Hematopoietic multipotent progenitor cell treated with erythropoietin and hydrocortisone succinate and interleukin-3 and kit ligand, for 6 days (in vitro differentiated cells): ENCODE results near the gene GAN.

Source experiments
- DNase-seq: peaks from one replicate; pipeline ENCODE4 v3.0.0-alpha.2; 2015

Gene GAN, protein sequence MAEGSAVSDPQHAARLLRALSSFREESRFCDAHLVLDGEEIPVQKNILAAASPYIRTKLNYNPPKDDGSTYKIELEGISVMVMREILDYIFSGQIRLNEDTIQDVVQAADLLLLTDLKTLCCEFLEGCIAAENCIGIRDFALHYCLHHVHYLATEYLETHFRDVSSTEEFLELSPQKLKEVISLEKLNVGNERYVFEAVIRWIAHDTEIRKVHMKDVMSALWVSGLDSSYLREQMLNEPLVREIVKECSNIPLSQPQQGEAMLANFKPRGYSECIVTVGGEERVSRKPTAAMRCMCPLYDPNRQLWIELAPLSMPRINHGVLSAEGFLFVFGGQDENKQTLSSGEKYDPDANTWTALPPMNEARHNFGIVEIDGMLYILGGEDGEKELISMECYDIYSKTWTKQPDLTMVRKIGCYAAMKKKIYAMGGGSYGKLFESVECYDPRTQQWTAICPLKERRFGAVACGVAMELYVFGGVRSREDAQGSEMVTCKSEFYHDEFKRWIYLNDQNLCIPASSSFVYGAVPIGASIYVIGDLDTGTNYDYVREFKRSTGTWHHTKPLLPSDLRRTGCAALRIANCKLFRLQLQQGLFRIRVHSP

DNA sequence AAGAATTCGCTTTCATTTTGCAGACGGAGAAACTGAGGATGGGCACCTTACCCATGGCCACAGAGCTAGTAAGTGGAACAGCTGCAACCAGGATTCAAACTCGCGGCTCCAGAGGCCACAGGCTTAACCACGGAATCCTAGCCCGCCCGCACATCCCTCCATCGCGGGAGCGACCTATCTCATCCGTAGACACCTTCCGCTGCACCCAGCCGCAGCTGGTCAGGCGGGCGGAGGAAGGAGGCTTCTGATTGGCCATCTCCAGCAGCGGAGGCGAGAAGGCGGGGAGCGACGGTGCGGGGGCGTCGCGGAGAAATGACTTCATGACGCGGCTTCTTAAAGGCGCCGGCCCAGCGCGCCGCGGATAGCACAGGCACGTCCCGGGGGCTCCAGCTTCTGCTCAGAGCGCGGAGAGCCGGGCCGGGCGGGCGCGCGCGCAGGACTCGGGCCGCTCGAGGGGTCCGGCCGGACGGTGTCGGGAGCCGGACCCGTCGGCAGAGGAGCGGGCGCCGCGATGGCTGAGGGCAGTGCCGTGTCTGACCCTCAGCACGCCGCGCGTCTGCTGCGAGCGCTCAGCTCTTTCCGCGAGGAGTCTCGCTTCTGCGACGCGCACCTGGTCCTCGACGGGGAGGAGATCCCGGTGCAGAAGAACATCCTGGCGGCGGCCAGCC lies at the start of gene GAN:
Gene GAN, plus strand, starts transcription at position 360 of the 668 bp plus-strand sequence. Its CDS starts 152 bp downstream, at position 512.
- DNase-seq: peak; percentile 97

GRCh38 chr16:81265052-81265451 lies 49.7 kb upstream of the GAN start:
- DNase-seq: no peak

DNA sequence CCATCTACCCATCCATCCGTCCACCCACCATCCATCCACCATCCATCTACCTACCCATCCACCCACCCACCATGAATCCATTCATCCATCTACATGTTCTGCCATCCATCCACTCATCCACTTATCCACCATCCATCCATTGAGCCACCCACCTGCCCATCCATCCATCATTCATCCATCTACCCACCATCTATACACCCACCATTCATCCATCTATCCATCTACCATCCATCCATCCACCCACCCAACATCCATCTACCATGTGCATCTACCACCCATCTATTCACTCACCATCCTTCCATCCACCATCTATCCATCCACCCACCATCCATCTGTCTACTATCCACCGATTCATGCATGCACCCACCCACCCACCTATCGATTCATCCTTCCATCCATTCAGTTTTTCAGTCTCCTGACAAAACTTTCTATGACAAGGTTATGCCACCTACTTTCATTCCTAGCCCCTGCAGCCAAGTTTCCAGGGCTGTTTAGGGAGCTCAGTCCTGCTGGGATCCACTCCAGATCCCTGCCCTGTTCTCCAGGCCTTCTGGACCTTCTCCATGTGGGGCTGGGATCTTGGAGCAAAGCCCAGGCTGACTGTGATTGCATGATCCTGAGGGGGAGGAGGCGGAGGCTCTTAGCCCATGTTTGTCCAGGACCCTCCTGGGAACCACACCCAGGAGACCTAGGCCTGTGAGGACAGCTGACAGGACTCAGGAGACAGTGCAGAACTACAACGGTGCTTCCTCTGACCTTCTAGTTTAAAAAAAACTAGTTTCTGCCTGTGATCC lies 48.9 kb upstream of the GAN start:
- no peak for DNase-seq

DNA sequence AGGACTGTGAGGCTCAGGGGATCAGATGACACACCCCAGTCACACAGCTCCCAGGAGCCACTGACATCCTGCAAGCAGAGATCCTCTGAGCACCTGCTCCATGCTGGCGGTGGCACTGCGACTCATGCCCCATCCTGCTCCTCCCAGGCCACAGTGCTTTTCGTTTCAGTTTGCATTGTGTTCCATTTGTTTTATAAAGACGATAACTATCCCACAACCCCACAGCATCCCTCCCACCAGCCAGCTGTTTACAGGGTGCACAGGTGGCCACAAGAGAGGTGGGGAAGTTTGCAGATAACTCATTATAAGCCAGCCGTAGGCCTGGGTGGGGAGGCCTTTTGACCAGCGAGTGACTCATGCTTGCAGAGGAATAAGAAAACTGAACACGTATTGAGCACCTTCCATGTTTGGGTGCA lies 48.1 kb upstream of the GAN start:
- no peak for DNase-seq

DNA sequence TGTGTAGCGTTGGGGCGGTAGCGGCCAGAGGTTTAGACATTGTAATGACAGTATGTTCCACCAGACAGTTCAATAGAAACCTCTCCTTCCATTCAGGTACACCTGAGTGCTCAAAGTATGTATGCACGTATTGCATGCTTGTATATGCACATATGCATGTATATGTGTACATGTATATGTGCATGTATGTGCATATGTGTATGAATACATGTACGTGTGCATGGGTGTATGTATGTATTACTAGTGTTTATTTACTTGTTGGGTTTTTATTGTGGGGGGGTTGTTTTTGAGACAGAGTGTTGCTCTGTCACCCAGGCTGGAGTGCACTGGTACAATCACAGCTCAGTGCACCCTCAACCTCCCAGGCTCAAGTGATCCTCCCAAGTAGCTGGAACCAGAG lies 46.3 kb upstream of the GAN start:
- no peak for DNase-seq

GRCh38 chr16:81273223-81273950 lies 41.4 kb upstream of the GAN start:
- DNase-seq: no peak

GRCh38 chr16:81275064-81275532 lies 39.7 kb upstream of the GAN start:
- no peak for DNase-seq

DNA sequence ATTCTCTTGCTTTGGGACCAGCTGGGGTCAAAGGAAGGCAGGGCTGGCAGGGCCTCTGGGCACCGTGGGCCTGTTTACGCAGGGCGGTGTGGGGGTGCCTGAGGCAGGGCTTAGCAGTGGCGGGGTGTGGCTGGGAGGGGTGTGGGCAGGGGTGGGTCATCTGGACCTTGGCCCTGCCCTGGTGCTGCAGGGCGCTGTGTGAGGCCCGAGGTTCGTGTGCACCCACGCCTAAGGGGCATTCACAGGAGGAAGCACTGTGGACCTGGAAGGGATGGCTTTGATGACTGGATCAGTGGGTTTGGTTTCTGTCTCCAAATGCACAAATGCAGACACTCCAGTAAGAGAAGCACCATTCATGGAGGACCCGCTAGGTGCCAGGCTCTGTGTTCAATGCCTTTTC lies 39.0 kb upstream of the GAN start:
- DNase-seq: no peak

DNA sequence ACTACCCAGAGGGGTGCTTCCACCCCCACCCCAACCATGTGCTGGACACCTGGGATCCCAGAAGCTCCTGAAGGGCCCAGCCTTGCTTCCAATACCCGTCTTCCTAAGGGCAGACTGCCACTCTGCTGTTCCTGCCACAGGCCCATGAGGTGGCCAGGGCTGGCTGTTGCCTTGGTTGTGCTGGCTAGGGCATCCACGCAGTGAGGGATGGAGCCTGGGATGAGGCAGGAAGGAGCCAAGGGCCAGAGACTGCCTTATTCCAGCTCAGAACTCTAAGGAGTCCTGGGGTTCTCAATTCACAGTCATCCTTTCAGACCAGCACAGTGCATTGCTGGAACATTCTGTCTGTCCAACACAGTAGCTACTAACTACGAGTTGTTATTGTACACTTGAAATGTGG lies 38.4 kb upstream of the GAN start:
- DNase-seq: no peak

DNA sequence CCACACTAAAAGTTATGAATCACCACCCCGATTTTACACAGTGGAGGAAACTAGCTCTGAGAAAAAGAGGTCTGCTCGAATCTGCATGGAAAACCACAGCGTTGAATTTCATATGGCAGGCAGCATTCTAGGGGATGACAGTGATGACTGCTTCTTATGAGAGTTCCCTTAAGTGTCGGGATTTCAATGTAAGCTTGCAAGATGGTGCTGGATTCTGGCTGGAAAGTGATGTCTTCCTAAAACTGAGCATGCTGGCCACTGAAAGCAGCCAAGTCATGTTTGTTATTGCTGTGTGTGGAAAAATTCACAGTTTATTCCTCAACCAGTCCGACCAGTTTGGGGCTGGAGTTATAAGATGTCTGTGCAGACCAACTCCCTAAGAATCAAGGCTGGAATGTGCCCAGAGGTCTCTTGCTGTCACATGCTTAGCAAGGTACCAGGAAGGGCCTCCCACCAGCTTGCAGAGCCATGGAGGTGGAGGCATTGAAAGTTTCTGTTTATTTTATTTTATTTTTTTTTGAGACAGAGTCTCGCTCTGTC lies 37.2 kb upstream of the GAN start:
- DNase-seq: no peak

DNA sequence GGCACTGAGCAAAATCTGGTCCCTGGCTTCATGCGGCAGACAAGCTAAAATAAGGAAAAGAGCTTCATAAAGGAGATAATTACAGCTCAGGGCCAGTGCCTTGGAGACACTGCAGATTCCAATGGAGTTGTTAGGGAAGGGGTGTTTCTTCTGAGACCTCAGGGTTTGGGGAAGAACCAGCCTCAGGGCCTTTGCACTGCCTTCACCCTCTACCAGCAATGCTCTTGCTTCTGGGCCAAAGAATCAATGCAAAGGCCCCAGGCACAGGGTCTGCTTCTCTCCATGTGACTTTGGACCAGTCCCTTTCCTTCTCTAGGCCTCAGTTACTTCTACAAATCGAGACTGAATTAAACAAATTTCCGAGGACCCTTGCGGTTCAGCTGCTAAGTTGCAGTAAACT lies 36.2 kb upstream of the GAN start:
- DNase-seq: no peak

GRCh38 chr16:81279392-81279791 lies 35.4 kb upstream of the GAN start:
- DNase-seq: no peak

DNA sequence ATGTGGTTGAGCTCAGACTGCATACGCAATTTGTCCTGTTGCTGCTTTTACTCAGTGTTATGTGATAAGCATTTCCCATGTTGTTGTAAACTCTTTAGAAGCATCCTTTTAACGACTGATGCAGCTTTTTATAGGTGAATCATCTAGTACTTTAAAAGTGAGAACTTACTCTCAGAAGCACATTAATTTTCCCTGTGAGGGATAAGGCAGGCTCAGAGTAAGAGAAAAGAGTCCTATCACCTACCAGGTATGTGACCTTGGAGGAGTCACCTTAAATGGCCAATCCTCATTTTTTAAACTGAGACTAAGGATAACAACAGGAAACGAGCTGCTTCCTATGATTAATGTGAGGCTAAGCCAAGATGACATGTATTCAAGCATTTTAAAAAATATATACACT lies 34.4 kb upstream of the GAN start:
- DNase-seq: no peak

GRCh38 chr16:81283044-81283443 lies 31.7 kb upstream of the GAN start:
- DNase-seq: no peak

GRCh38 chr16:81284995-81285600 lies 29.7 kb upstream of the GAN start:
- DNase-seq: no peak

- DNase-seq: no peak
Observed at GRCh38 chr16:81286190-81286589, 28.6 kb upstream of the GAN start.

DNA sequence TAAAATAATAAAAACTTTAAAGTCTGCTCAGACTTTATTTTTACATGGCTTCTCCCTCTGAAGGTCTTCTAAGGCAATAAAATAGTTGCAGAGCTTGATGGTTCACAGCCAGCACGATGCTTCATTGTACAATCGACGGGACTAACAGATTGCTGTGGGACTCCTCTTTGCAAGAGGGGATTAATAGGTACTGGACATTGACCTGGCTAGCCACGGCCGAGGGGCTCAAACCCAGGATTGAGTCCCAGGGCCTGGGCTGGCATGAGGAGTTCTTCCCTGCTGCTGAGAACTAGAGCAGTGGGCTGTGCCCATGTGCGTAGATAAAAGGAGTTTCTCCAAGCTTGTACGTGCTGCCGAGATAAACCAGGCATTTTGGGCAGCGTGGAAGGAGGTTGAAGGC lies 23.6 kb upstream of the GAN start:
- no peak for DNase-seq

- DNase-seq: no peak
Observed at GRCh38 chr16:81292936-81293335, 21.8 kb upstream of the GAN start.

DNA sequence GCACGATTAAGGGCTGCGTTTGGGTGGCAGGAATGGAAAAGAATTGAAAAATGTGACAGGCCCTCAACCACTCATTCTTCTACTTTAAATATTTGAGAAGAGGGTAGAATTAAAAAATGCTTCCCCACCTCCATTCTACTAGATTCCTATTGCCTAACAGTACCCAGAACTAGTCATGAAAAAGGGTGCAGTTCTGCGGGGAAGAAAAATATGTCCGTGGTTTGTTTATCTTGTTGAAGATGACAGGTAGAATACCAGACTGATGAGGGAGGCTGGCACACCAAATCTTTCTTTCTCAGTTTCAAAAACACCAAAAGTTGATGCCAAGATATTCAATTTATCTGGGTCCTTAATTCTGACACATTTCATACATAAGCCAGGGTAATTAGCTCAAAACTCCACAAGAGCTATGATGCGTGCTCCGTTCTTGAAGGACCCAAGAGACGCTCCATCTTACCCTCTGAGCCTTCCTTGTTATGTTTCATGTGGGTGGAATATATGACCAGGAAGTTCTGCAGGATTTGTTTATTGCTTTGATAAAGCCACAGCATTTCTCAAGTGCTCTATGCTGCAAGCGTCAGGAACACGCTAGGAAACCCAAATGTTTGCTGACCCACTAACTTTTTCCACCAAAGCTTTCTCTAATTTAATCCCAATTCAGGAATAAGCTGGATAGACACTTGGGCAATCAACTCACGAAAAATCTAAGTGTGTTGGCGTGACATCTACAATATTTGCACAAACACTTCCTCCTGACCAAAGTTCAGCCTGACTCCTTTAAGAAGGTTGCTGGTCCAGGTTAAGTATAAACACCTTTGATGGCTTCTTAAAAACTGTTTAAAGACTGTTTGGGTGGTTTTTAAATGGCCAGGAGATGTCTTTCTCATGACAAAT lies 20.6 kb upstream of the GAN start:
- DNase-seq: no peak

- no peak for DNase-seq
Observed at GRCh38 chr16:81296631-81297030, 18.1 kb upstream of the GAN start.

- no peak for DNase-seq
Observed at GRCh38 chr16:81307770-81308169, 7.0 kb upstream of the GAN start.
